Cardiac muscle cell (in vitro differentiated cells and primary cell): ENCODE results near the gene PHF13. TPM values are rescaled to one million over a fixed set of nuclear protein-coding genes. Genes with fewer than 3 reads are reported as not detected.

Source experiments
- DNase-seq, 2 donors: peaks; one replicate each; pipeline versions ENCODE4 v3.0.0 to v3.0.0-alpha.2; 2010 to 2017; ENCODE audit warnings: low read depth in 1 of 2, low spot score in 1 of 2
- H3K27ac ChIP-seq: fragments of 200-600 bp; sonication (generic); 2 replicates; pipeline ENCODE4 v1.5.1; 2016
- H3K27me3 ChIP-seq: fragments of 200-600 bp; sonication (generic); 2 replicates; pipeline ENCODE4 v1.6.0; 2016; ENCODE audit warnings: control low read depth
- H3K36me3 ChIP-seq: fragments of 200-600 bp; sonication (generic); 2 replicates; pipeline ENCODE4 v1.5.1; 2016; ENCODE audit warnings: control low read depth
- H3K4me1 ChIP-seq: fragments of 200-600 bp; sonication (generic); 2 replicates; pipeline ENCODE4 v1.8.1; 2017; ENCODE audit warnings: low read depth, mild to moderate bottlenecking, mixed run types
- H3K4me3 ChIP-seq: fragments of 200-600 bp; sonication (generic); 2 replicates; pipeline ENCODE4 v1.5.1; 2016; ENCODE audit warnings: mild to moderate bottlenecking
- H3K9me3 ChIP-seq: fragments of 200-600 bp; sonication (generic); 2 replicates; pipeline ENCODE4 v1.5.1; 2017; ENCODE audit warnings: low read depth, mild to moderate bottlenecking, control low read depth
- polyA plus RNA-seq: library from polyadenylated mRNA; unstranded; fragments of >200 nt; fragmentation: Nextera tagmentation; extraction: Ambion mirVana; gene quantifications from 2 replicates; pipeline ENCODE4 v1.2.1, GENCODE V29; 2016
- total RNA-seq: library from RNA; depleted of rRNA; stranded (reverse); fragments of >200 nt; gene quantifications from 2 replicates; pipeline ENCODE4 v1.2.3, GENCODE V29; 2016
- TF ChIP-seq, protein P1 (sequence below): IDR thresholded peaks from 2 replicates; pipeline ENCODE4 v1.5.1; 2012; ENCODE audit warnings: low read depth, mild to moderate bottlenecking, low read length

The PHF13 gene
- total and polyA plus RNA-seq, 2 experiments from 2014 or later, result 16.8 to 31.6 TPM

DNA sequence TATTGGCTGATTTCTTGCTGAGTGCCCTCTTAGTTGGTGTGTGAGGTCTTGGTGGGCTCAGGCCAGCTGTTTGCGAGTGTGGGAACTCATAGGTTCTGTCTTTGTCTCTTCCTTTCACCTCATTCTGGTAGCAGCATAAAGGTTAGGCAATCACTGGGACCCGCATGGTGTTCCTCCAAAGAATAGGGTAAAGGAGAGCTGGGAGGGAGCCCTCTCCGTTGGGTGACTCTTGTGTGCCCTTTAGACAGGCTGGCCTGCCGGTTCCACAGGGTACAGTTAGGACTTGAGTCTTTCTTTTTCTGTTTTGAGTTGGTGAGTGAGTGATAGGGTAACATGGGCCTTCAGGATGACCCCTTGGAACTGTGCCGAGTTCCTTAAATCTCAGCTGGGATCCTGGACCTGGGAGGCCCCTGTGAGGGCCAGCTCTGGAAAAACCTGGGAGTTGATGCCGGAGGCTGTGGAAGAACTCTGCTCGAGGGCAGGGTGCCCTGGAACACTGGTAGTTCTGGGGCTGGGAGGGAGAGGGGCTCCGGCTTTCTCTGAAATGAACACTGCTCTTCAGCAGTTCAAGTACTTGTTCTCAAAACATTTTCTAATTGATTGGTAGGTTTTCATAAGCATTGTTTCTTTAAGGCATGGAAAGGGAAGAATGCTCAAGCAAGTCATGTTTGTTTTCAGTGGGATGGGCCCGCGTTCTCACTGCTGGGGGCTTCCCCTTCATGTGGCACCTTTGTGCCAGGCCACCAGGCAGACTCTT lies 9.0 kb downstream of the PHF13 start:
- Histone ChIP-seq H3K4me3 (no peak overlapping the region), H3K27me3 (no peaks in the 10 kb centered on the region), H3K9me3 (no peaks in the 10 kb centered on the region), H3K36me3 (peaks cover 30% of the 10 kb centered on the region), H3K4me1 (no peaks in the 10 kb centered on the region), H3K27ac (peak overlapping the region; percentile 92)
- DNase-seq, result no peak
- TF ChIP-seq, protein P1, sequence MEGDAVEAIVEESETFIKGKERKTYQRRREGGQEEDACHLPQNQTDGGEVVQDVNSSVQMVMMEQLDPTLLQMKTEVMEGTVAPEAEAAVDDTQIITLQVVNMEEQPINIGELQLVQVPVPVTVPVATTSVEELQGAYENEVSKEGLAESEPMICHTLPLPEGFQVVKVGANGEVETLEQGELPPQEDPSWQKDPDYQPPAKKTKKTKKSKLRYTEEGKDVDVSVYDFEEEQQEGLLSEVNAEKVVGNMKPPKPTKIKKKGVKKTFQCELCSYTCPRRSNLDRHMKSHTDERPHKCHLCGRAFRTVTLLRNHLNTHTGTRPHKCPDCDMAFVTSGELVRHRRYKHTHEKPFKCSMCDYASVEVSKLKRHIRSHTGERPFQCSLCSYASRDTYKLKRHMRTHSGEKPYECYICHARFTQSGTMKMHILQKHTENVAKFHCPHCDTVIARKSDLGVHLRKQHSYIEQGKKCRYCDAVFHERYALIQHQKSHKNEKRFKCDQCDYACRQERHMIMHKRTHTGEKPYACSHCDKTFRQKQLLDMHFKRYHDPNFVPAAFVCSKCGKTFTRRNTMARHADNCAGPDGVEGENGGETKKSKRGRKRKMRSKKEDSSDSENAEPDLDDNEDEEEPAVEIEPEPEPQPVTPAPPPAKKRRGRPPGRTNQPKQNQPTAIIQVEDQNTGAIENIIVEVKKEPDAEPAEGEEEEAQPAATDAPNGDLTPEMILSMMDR, result no peak

DNA sequence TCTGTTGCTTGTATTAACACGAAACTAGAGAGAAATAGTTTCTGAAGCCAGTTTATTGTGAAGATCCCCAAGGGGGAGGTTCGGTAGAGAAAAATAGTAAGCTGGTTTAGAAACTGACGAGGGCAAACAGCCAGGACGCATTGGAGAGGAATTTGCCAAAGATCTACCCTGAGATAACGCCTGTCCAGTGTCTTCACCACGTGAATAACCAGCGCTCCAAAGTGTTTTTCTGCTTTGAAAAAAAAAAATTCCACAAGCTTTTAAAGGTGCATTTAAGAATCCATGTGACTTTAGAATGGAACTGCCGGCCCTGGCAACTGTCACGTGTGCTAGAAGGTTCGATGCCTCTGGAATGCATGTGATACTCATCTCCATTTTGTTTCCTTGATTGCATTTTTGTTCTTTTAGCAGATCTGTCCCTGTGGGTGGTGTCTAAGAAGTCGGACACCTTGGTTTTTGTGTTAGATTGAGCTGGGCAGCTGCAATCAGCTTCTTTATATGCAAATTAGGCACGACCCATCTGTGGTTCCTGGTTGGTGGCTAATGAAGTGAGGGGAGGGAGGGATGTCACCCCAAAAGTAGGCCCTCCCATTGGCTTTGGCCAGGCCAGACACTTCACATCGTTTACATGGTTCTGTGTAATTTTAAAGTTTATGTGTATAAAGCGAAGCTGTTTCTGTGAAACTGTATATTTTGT lies 9.9 kb downstream of the PHF13 start:
- Histone ChIP-seq H3K27ac (peak overlapping the region; percentile 92), H3K4me1 (no peaks in the 10 kb centered on the region), H3K36me3 (peaks cover 21% of the 10 kb centered on the region), H3K4me3 (no peak overlapping the region), H3K9me3 (no peaks in the 10 kb centered on the region), H3K27me3 (no peaks in the 10 kb centered on the region)
- TF ChIP-seq, protein P1, result no peak
- DNase-seq, result no peak

DNA sequence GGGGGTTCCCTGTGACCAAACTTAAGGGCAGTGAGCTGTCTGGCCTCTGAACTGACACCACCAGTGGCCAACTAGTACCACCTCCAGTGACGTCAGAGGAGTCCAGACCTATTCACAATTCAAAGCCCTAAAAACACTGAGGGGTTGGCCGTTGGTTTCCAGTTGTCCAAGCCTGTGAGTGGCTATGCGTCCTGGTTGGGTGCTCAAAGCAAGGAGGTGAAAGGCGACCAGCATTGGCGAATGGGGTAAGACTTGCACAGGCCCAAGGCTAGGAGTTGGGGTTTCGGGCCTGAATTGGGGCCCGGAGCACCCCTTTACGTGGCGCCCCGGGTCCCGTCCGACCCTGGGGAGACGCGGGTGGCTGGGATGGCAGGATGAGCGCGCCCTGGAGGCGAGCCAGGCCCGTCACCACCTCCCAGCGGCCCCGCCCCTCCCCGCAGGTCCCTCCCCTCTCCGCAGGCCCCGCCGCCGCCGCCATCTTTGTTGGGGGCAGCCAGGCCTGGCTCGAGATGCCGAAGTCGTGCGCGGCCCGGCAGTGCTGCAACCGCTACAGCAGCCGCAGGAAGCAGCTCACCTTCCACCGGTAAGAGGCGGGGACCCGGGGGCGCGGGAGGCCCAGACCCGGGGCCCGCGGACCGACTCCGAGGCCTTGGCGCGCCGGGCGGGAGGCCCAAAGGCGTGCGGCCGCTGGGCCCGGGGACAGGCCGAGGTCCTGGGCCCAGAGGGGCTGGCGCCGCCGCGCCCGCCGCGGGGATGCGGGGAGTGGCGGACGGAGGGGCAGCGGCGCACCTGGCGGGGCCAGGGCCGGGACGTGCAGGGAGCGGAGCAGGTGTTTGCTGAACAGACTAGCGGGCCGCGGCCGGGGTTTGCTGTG lies 11.4 kb downstream of the PHF13 start, which contains the start of gene THAP3:
Gene THAP3 (plus strand): TSS at position 159 of the 874 bp plus-strand sequence. CDS start 351 bp downstream, at position 510.
- no peaks in the 10 kb centered on the region for H3K9me3 ChIP-seq
- peak within 1 kb of the TSS; percentile 92 for H3K27ac ChIP-seq
- peak; percentile 91 to 95 for DNase-seq
- no peaks in the 10 kb centered on the region for H3K27me3 ChIP-seq
- H3K36me3 ChIP-seq, result peaks cover 18% of the 10 kb centered on the region
- no peaks in the 10 kb centered on the region for H3K4me1 ChIP-seq
- TF ChIP-seq, protein P1, result no peak
- peak within 1 kb of the TSS; percentile 89 for H3K4me3 ChIP-seq

DNA sequence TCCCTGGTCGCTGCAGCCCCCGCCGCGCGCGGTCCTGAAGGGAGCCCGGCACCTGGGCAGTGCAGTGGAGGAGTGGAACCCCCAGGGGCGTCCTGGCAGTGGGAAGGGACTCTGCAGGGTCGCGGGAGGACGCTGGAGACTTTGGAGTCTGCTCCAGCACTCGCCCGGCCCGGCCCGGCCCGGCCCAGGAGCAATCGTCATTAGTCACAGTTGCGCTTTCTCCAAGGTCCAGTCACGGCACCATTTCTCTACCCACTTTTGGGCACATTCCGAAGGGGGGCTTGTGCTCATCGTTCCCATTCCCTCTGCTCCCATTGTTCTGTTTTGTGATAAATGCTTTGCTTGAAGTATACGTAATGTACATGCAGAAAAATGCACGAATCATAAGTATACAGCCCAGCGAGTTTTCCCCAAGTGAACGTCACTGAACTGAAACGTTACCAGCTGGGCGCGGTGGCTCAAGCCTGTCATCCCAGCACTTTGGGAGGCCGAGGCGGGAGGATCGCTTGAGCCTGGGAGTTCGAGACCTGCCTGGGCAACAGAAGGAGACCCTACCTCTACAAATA lies 12.1 kb downstream of the PHF13 start:
- Histone ChIP-seq H3K27ac (peak overlapping the region; percentile 92), H3K36me3 (peaks cover 13% of the 10 kb centered on the region), H3K4me3 (peak overlapping the region; percentile 89), H3K4me1 (no peaks in the 10 kb centered on the region), H3K27me3 (no peaks in the 10 kb centered on the region), H3K9me3 (no peaks in the 10 kb centered on the region)
- DNase-seq, result peak; percentile 54 to 56
- TF ChIP-seq, protein P1, result no peak

DNA sequence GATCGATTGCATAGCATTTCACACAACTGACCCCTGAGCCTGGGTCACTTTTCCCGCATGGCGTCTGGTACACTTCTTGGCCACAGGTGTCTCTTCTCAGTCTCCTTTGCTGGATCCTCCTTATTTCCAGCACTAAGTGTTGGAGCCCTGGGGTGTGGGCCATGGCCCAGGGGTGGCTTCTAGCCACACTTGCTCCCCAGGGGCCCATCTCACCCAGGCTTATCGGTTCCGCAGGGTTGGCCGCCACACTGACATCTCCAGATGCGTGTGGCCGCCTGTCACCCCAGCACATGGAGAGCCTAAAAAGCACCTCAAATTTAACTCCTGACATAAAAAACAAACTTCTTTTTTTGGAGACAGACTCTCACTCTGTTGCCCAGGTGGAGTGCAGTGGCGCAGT lies 13.5 kb downstream of the PHF13 start:
- peaks cover 7% of the 10 kb centered on the region for H3K36me3 ChIP-seq
- TF ChIP-seq, protein P1, result no peak
- H3K4me3 ChIP-seq, result no peak overlapping the region

More for the DNA sequence above, 13.5 kb downstream of the PHF13 start:
- no peak for DNase-seq
- H3K9me3 ChIP-seq, result no peaks in the 10 kb centered on the region
- H3K27ac ChIP-seq, result no peak overlapping the region
- no peaks in the 10 kb centered on the region for H3K27me3 ChIP-seq
- no peaks in the 10 kb centered on the region for H3K4me1 ChIP-seq
